Body of pancreas (tissue), 4 donors: ENCODE results near the gene SPAAR. TPM values are rescaled to one million over a fixed set of nuclear protein-coding genes. Genes with fewer than 3 reads are reported as not detected.

Source experiments
- ATAC-seq: fragments of 150-250 bp; one replicate; pipeline ENCODE4 v1.9.1; 2016
- DNase-seq, 4 donors: peaks; one replicate each; pipeline ENCODE4 v3.0.0-alpha.2; 2019
- H3K27ac ChIP-seq, 4 donors: fragments of 200-600 bp; sonication (generic); 1 replicate in 3 of 4; 2 replicates in 1 of 4; pipeline versions ENCODE4 v1.5.1 to v1.6.1; 2016 to 2019; ENCODE audit warnings: mild to moderate bottlenecking in 1 of 4, mixed read lengths in 1 of 4, moderate library complexity in 1 of 4
- H3K27me3 ChIP-seq, 2 donors: fragments of 200-600 bp; sonication (generic); one replicate each; pipeline ENCODE4 v1.6.0; 2016; ENCODE audit warnings: mild to moderate bottlenecking in 1 of 2
- H3K36me3 ChIP-seq, 2 donors: fragments of 200-600 bp; sonication (generic); replicated peaks in 1 of 2; 2 replicates each; pipeline ENCODE4 v1.5.1; 2016; ENCODE audit warnings: low read depth in 2 of 2; ENCODE audit not compliant: insufficient read depth in 1 of 2
- H3K4me1 ChIP-seq: fragments of 200-600 bp; sonication (generic); one replicate; pipeline ENCODE4 v1.6.0; 2016
- H3K4me3 ChIP-seq, 2 donors: fragments of 200-600 bp; sonication (generic); 1 replicate in 1 of 2; 2 replicates in 1 of 2; pipeline ENCODE4 v1.5.1; 2016 to 2019
- H3K9me3 ChIP-seq, 3 donors: fragments of 200-600 bp; sonication (generic); 1 replicate in 2 of 3; 2 replicates in 1 of 3; pipeline ENCODE4 v1.5.1; 2016
- POLR2A ChIP-seq, 3 donors: fragments of 450-650 bp; IDR thresholded peaks; one replicate each; pipeline ENCODE4 v1.6.1; 2016; ENCODE audit warnings: antibody characterized with exemption in 3 of 3, mild to moderate bottlenecking in 2 of 3
- WGBS, 2 donors: methylation state at CpG; one replicate each; pipeline ENCODE4 v1.1.5; 2017; 5-methylcytosine and 5-hydroxymethylcytosine counted together
- intact Hi-C: fragments of 100-400 bp; cut with DNase I; formaldehyde crosslinking; loops from one replicate; pipeline ENCODE4 v1.15.1; 2023
- total RNA-seq, 2 donors: library from RNA; depleted of rRNA; stranded (reverse); fragments of >200 nt; gene quantifications; one replicate each; pipeline ENCODE4 v1.1.0, GENCODE V29; 2016
- TF ChIP-seq, protein P1 (sequence below), 7 experiments: fragments of 450-650 bp in 4 of 7; fragments of 200-600 bp in 3 of 7; sonication (generic) in 3 of 7; IDR thresholded peaks; one replicate each; pipeline ENCODE4 v1.5.1; 2016 to 2019; ENCODE audit warnings: antibody characterized with exemption in 7 of 7

The SPAAR gene
- total RNA-seq, 2 donors from 2014 or later: 0.78 to 7.3 TPM

DNA sequence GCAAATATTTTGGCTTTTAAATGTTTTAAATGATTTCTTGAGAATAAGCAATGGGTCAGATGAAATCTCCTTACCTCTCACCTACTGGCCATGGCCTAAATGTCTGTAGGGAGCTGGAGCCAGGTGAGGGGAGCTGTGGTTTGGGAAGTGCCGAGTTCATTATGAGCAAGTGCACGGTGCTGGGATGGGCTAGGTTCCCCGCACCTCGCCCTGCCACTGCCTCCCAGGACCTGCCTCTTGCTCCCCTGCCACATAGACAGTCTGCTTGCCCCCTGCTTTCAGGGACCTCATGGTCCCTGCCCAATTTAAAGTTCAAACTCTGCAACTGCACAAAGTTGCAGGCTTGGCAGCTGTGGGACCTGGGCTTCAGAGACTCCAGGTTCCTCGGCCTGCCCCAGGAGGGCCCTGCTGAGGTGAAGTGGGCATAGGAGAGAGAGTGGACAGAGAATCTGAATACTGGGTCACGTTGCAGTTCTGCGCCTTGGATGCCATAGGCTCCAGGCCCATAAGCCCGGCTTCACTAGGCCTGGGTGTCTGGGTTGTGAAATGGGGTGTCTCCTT lies 44.5 kb upstream of the SPAAR start:
- WGBS, 2 donors: 70 to 84% methylated on average over 6 to 8 of the region's 8 CpGs
- DNase-seq (no peak), ATAC-seq (no peak)
- TF ChIP-seq, protein P1, sequence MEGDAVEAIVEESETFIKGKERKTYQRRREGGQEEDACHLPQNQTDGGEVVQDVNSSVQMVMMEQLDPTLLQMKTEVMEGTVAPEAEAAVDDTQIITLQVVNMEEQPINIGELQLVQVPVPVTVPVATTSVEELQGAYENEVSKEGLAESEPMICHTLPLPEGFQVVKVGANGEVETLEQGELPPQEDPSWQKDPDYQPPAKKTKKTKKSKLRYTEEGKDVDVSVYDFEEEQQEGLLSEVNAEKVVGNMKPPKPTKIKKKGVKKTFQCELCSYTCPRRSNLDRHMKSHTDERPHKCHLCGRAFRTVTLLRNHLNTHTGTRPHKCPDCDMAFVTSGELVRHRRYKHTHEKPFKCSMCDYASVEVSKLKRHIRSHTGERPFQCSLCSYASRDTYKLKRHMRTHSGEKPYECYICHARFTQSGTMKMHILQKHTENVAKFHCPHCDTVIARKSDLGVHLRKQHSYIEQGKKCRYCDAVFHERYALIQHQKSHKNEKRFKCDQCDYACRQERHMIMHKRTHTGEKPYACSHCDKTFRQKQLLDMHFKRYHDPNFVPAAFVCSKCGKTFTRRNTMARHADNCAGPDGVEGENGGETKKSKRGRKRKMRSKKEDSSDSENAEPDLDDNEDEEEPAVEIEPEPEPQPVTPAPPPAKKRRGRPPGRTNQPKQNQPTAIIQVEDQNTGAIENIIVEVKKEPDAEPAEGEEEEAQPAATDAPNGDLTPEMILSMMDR (IDR thresholded peaks at IDR 0.05): no peak
- no peak for TF ChIP-seq POLR2A (IDR thresholded peaks at IDR 0.05)
- Histone ChIP-seq H3K4me1 (no peaks in the 10 kb centered on the region), H3K9me3 (no peaks in the 10 kb centered on the region), H3K36me3 (no peaks in the 10 kb centered on the region), H3K27ac (no peak overlapping the region), H3K4me3 (no peak overlapping the region), H3K27me3 (peaks cover 0 to 8% of the 10 kb centered on the region in 2 donors)
- intact Hi-C loops: no loop called here

DNA sequence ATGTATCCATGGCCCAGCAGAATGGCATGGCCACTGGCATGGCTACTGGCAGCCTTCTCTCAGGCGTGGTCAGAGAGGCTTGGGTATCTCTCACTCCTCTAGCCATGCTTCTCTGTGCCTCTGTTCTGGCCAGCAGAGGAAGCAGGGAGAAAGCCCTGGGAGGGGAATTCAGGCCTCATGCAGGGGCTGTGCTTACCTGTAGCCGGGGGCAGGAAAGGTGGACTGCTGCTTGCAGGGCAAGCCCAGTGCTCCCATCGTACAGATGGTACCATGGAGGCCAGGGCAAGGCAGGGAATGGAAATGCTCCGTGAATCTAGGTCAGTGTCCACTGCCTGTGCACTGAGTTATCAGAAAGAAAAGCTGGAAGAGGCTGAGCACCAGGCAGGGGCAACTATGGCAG lies 41.8 kb upstream of the SPAAR start:
- H3K4me3 ChIP-seq: no peak overlapping the region
- no peaks in the 10 kb centered on the region for H3K9me3 ChIP-seq
- intact Hi-C loops: no loop called here
- 70 to 90% methylated on average over 4 of the region's 4 CpGs for WGBS, 2 donors
- TF ChIP-seq, protein P1 (IDR thresholded peaks at IDR 0.05): no peak
- no peak for TF ChIP-seq POLR2A (IDR thresholded peaks at IDR 0.05)
- H3K4me1 ChIP-seq: no peaks in the 10 kb centered on the region
- no peak overlapping the region for H3K27ac ChIP-seq
- ATAC-seq (no peak), DNase-seq (no peak)
- H3K36me3 ChIP-seq: no peaks in the 10 kb centered on the region
- no peaks in the 10 kb centered on the region for H3K27me3 ChIP-seq

DNA sequence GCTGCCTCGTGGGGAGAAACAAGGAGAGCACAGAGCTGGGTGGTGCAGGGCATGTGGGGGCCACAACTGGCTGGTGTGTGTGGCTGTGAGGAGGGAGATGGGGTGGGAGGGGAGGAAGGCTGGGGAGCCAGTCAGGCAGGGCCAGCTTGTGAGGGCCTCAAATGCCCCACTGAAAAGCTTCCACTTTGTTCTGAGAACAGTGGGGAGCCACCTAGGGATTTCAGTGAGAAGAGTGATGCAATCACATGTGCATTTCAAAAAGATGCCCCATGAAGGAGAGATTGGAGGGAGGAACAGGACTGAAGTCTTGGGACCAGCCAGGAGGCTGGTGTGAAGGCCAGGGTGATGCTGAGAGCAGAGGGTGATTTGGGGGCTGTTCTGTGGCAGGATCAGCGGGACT lies 40.4 kb upstream of the SPAAR start:
- Histone ChIP-seq H3K9me3 (no peaks in the 10 kb centered on the region), H3K27ac (no peak overlapping the region), H3K4me3 (no peak overlapping the region), H3K27me3 (no peaks in the 10 kb centered on the region), H3K4me1 (no peaks in the 10 kb centered on the region), H3K36me3 (no peaks in the 10 kb centered on the region)
- WGBS, 2 donors: 62 to 68% methylated on average over 2 of the region's 2 CpGs
- intact Hi-C loops: no loop called here
- DNase-seq (no peak), ATAC-seq (no peak)
- TF ChIP-seq, protein P1 (IDR thresholded peaks at IDR 0.05): no peak
- no peak for TF ChIP-seq POLR2A (IDR thresholded peaks at IDR 0.05)

DNA sequence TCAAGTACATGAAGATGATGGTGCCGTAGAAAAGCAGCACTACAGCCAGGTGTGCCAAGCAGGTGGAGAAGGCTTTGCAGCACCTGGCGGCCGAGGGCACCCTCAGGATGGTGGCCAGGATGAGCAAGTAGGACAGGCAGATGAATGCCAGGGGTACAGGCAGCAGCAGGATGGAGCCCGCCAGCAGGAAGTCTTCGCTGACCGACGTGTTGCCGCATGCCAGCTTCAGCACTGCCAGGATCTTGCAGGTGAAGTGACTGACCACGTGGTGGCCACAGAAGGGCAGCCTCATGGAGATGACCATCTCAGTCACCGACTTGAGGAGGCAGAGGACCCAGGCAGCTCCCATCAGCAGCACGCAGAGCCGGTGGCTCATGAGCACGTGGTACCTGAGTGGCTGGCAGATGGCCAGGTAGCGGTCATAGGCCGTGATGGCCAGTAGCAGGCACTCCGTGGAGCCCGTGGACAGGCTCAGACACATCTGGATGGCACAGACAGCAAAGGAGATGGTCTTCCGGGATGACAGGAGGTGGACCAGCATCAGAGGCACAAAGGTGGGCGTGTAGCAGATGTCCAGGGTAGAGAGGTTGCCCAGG lies 39.6 kb upstream of the SPAAR start:
- no peaks in the 10 kb centered on the region for H3K4me1 ChIP-seq
- DNase-seq: no peak
- ATAC-seq: no peak
- TF ChIP-seq POLR2A (IDR thresholded peaks at IDR 0.05): no peak
- TF ChIP-seq, protein P1 (IDR thresholded peaks at IDR 0.05): no peak
- no peaks in the 10 kb centered on the region for H3K27me3 ChIP-seq
- intact Hi-C loops: no loop called here
- H3K4me3 ChIP-seq: no peak overlapping the region
- H3K27ac ChIP-seq: no peak overlapping the region
- 78 to 86% methylated on average over 10 to 19 of the region's 19 CpGs for WGBS, 2 donors
- no peaks in the 10 kb centered on the region for H3K9me3 ChIP-seq
- no peaks in the 10 kb centered on the region for H3K36me3 ChIP-seq

DNA sequence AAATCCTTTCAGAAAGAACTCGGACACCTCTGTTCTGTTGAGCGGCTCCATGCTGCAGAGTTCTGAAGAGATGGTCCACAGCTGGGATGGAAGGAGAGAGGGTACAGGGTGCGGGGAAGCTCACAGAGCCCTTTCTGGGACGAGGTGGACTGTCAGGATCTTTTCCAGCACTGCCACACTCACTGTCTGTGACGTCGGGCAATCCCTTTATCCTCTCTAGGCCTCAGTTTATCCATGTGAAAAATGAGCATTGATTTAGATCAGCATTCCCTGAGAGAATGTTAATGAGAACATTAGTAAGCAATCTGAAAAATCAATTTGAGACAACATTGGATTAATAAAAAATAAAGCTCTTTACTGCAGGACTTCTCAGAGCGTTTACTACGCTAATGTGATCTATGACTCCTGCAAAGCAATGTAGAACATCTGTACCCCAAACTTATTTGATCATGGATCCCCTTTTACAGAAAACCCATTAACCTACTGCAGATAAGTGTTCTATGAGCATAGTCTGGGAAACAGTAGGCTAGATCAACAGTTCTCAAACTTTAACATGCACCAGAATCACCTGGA lies 38.9 kb upstream of the SPAAR start, which contains the start of gene OR13J1:
Gene OR13J1 (minus strand): TSS at position 51 of the 573 bp plus-strand sequence. CDS start 0 bp downstream, at position 51.
- intact Hi-C loops: no loop called here
- H3K9me3 ChIP-seq: no peaks in the 10 kb centered on the region
- no peaks in the 10 kb centered on the region for H3K36me3 ChIP-seq
- TF ChIP-seq POLR2A (IDR thresholded peaks at IDR 0.05): no peak
- TF ChIP-seq, protein P1 (IDR thresholded peaks at IDR 0.05): no peak
- H3K27me3 ChIP-seq: no peaks in the 10 kb centered on the region
- H3K27ac ChIP-seq: no peak within 1 kb of the TSS
- ATAC-seq (no peak), DNase-seq (no peak)
- H3K4me3 ChIP-seq: no peak within 1 kb of the TSS
- no peaks in the 10 kb centered on the region for H3K4me1 ChIP-seq
- WGBS, 2 donors: 80 to 82% methylated on average over 8 of the region's 8 CpGs
